K562 (cell line): Measurements from ENCODE around the gene ZP3. TPM values are rescaled to one million over a fixed set of nuclear protein-coding genes. Genes with fewer than 3 reads are reported as not detected.

Experiments
- ETV6 ChIP-seq, 3 experiments: fragments of 150-350 bp in 1 of 3; sonication (generic) in 1 of 3; formaldehyde crosslinking in 1 of 3; IDR thresholded peaks; 2 replicates each; pipeline versions ENCODE4 v1.6.1 to v1.8.0; 2014 to 2022; ENCODE audit warnings: borderline replicate concordance in 2 of 3, low read depth in 2 of 3, antibody characterized with exemption in 1 of 3, low read length in 1 of 3, mild to moderate bottlenecking in 1 of 3, missing genetic modification reagents in 1 of 3
- KAT7 ChIP-seq: sonication (generic); formaldehyde crosslinking; IDR thresholded peaks from 2 replicates; pipeline ENCODE4 v1.8.0; 2022; ENCODE audit warnings: missing genetic modification reagents, mild to moderate bottlenecking, borderline replicate concordance
- MEIS2 ChIP-seq: fragments of 450-650 bp; IDR thresholded peaks from 2 replicates; pipeline ENCODE4 v1.6.1; 2014; ENCODE audit warnings: mild to moderate bottlenecking; ENCODE audit not compliant: partially characterized antibody
- POLR2AphosphoS5 ChIP-seq: IDR thresholded peaks from 2 replicates; pipeline ENCODE4 v1.6.1; 2011; ENCODE audit warnings: mild to moderate bottlenecking, low read depth, low read length, moderate library complexity; ENCODE audit not compliant: control insufficient read depth, insufficient read depth
- RBM15 ChIP-seq: fragments of 200-400 bp; formaldehyde crosslinking; IDR thresholded peaks from 2 replicates; pipeline ENCODE4 v1.6.1; 2018; ENCODE audit warnings: mild to moderate bottlenecking, low read length, moderate library complexity; ENCODE audit not compliant: insufficient read depth
- ZNF644 ChIP-seq: fragments of 200-800 bp; sonication (Bioruptor generic); IDR thresholded peaks from 2 replicates; pipeline ENCODE4 v1.6.1; 2016; ENCODE audit warnings: low read depth, missing genetic modification characterization, missing compliant biosample characterization
- ZNF717 ChIP-seq: fragments of 250-450 bp; sonication (Bioruptor Pico); IDR thresholded peaks from 2 replicates; pipeline ENCODE4 v1.5.0; 2021
- polyA plus RNA-seq, 8 experiments: library from polyadenylated mRNA; depleted of rRNA in 4 of 8; stranded (reverse) in 5 of 8; unstranded in 3 of 8; fragments of >200 nt; fragmentation: Nextera tagmentation in 2 of 8; fragmentation: Illumina TruSeq in 1 of 8; extraction: Ambion mirVana in 2 of 8; extraction: Trizol in 1 of 8; gene quantifications; 2 replicates each; pipeline versions ENCODE4 v1.2.1 to v1.2.3, GENCODE V29; 2011 to 2014; ENCODE audit warnings: inconsistent platforms in 1 of 8, missing spikeins in 1 of 8
- total RNA-seq, 7 experiments: library from RNA; depleted of rRNA in 6 of 7; stranded (reverse); fragments of >200 nt in 6 of 7; fragmentation: Illumina TruSeq in 2 of 7; extraction: Trizol in 2 of 7; gene quantifications; 2 replicates each; pipeline versions ENCODE4 v1.2.1 to v1.2.3, GENCODE V29; 2011 to 2021; ENCODE audit warnings: low replicate concordance in 1 of 7
- TF ChIP-seq, protein P1 (sequence below): IDR thresholded peaks from 2 replicates; pipeline ENCODE4 v1.6.1; 2012; ENCODE audit warnings: low read depth, low read length, improper control_type of control experiment, borderline replicate concordance
- TF ChIP-seq, protein P2 (sequence below), 2 experiments: fragments of 450-650 bp in 1 of 2; sonication (generic) in 1 of 2; formaldehyde crosslinking in 1 of 2; IDR thresholded peaks; 2 replicates each; pipeline versions ENCODE4 v1.7.1 to v1.9.0; 2016 to 2022; ENCODE audit warnings: inconsistent platforms in 1 of 2, mild to moderate bottlenecking in 1 of 2, missing genetic modification reagents in 1 of 2
- TF ChIP-seq, protein P3 (sequence below), 2 experiments: fragments of 150-350 bp in 1 of 2; IDR thresholded peaks; 2 replicates each; pipeline ENCODE4 v1.6.1; 2012 to 2016; ENCODE audit warnings: low read depth in 2 of 2, low read length in 2 of 2, mild to moderate bottlenecking in 1 of 2, moderate library complexity in 1 of 2

Gene ZP3
- total and polyA plus RNA-seq, 9 of the 15 experiments (the other 6 are each of a cell fraction or from before 2014, with no cell fraction given): 1.4 to 3.8 (median 2.4) TPM

DNA sequence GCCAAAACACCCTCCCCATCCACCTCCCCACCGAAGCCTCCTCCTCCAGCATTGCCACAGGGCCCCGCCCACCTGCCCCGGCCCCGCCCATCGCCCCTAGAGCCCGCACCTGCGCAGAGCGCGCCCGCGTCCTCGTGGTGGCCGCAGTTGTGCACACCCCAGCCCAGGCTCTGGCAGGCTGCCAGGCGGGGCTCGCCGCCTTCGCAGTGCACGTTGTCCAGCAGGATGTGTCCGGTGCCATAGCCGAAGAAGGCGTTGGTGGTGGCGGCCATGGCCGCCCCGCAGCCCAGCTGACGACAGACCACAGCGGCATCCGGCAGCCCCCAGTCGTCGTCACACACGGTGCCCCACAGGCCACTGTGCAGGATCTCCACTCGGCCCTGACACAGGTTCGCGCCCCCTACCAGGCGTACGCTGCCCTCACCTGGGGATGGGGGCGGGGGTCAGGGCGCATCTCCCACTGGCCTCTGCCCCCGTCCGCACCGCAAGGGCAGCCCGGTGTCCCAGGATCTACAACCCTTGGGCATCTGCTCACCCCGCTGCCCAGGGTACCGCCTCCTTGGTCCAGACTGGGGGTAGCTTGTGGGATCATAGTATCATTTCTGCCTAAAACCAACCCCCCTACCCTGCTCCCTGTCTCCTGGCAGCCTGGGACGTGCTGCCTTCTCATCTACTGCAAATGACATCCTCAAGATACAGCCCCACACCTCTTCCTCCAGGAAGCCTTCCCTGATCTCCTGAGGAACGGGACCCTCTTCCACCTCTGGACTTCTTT, 27.2 kb upstream of the ZP3 start (continued):
- TF ChIP-seq ETV6 (IDR thresholded peaks at IDR 0.05; ENCODE audit: borderline replicate concordance in 1 of 2, low read depth in 2 of 2, low read length in 1 of 2) (no peak), ETV6 (CRISPR knock-in tag; IDR thresholded peaks at IDR 0.05; ENCODE audit: borderline replicate concordance) (no peak), KAT7 (peak; percentile 90; the same call in 1 of the 2 replicates), ZNF717 (no peak), POLR2AphosphoS5 (peak; percentile 82), MEIS2 (peak; percentile 79), ZNF644 (tag) (no peak), RBM15 (no peak)
- TF ChIP-seq, protein P1, sequence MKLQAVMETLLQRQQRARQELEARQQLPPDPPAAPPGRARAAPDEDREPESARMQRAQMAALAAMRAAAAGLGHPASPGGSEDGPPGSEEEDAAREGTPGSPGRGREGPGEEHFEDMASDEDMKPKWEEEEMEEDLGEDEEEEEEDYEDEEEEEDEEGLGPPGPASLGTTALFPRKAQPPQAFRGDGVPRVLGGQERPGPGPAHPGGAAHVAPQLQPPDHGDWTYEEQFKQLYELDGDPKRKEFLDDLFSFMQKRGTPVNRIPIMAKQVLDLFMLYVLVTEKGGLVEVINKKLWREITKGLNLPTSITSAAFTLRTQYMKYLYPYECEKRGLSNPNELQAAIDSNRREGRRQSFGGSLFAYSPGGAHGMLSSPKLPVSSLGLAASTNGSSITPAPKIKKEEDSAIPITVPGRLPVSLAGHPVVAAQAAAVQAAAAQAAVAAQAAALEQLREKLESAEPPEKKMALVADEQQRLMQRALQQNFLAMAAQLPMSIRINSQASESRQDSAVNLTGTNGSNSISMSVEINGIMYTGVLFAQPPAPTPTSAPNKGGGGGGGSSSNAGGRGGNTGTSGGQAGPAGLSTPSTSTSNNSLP: no peak
- TF ChIP-seq, protein P2, sequence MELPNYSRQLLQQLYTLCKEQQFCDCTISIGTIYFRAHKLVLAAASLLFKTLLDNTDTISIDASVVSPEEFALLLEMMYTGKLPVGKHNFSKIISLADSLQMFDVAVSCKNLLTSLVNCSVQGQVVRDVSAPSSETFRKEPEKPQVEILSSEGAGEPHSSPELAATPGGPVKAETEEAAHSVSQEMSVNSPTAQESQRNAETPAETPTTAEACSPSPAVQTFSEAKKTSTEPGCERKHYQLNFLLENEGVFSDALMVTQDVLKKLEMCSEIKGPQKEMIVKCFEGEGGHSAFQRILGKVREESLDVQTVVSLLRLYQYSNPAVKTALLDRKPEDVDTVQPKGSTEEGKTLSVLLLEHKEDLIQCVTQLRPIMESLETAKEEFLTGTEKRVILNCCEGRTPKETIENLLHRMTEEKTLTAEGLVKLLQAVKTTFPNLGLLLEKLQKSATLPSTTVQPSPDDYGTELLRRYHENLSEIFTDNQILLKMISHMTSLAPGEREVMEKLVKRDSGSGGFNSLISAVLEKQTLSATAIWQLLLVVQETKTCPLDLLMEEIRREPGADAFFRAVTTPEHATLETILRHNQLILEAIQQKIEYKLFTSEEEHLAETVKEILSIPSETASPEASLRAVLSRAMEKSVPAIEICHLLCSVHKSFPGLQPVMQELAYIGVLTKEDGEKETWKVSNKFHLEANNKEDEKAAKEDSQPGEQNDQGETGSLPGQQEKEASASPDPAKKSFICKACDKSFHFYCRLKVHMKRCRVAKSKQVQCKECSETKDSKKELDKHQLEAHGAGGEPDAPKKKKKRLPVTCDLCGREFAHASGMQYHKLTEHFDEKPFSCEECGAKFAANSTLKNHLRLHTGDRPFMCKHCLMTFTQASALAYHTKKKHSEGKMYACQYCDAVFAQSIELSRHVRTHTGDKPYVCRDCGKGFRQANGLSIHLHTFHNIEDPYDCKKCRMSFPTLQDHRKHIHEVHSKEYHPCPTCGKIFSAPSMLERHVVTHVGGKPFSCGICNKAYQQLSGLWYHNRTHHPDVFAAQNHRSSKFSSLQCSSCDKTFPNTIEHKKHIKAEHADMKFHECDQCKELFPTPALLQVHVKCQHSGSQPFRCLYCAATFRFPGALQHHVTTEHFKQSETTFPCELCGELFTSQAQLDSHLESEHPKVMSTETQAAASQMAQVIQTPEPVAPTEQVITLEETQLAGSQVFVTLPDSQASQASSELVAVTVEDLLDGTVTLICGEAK (IDR thresholded peaks at IDR 0.05): peak; percentile 65
- TF ChIP-seq, protein P2 (CRISPR knock-in tag; IDR thresholded peaks at IDR 0.05): no peak
- TF ChIP-seq, protein P3, sequence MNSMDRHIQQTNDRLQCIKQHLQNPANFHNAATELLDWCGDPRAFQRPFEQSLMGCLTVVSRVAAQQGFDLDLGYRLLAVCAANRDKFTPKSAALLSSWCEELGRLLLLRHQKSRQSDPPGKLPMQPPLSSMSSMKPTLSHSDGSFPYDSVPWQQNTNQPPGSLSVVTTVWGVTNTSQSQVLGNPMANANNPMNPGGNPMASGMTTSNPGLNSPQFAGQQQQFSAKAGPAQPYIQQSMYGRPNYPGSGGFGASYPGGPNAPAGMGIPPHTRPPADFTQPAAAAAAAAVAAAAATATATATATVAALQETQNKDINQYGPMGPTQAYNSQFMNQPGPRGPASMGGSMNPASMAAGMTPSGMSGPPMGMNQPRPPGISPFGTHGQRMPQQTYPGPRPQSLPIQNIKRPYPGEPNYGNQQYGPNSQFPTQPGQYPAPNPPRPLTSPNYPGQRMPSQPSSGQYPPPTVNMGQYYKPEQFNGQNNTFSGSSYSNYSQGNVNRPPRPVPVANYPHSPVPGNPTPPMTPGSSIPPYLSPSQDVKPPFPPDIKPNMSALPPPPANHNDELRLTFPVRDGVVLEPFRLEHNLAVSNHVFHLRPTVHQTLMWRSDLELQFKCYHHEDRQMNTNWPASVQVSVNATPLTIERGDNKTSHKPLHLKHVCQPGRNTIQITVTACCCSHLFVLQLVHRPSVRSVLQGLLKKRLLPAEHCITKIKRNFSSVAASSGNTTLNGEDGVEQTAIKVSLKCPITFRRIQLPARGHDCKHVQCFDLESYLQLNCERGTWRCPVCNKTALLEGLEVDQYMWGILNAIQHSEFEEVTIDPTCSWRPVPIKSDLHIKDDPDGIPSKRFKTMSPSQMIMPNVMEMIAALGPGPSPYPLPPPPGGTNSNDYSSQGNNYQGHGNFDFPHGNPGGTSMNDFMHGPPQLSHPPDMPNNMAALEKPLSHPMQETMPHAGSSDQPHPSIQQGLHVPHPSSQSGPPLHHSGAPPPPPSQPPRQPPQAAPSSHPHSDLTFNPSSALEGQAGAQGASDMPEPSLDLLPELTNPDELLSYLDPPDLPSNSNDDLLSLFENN (IDR thresholded peaks at IDR 0.05; ENCODE audit: low read depth in 2 of 2, low read length in 2 of 2): no peak
